GM12875 (cell line): ENCODE data around the gene EFEMP1.

Source experiments
- H3K4me3 ChIP-seq: one replicate; pipeline ENCODE4 v1.5.1; 2011; ENCODE audit warnings: low read depth, low read length, control low read depth
- TF ChIP-seq, protein P1 (sequence below): IDR thresholded peaks from 2 replicates; pipeline ENCODE4 v1.5.1; 2011; ENCODE audit warnings: low read depth, mild to moderate bottlenecking, control low read depth, inconsistent platforms, low read length, moderate library complexity, borderline replicate concordance; ENCODE audit not compliant: insufficient read depth

EFEMP1 gene

DNA sequence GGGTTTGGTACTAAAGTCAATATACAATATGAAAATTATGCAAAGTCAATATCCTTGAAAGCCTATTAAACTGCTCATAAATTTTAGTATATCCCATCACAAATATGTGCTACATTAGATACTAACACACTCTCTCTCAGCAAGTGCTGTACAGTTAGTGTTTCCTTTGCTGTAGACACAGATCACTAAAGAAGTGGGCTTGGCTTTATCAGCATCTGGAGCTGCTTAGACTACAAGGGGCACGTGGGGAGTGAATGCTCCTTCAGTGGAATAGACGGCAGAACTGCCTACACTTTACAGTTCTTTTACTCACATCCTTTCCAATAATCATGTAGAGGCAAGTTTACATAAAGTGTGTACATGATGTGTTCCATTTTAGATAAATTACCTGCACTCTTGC is 26.0 kb upstream of the EFEMP1 start:
- TF ChIP-seq, protein P1, sequence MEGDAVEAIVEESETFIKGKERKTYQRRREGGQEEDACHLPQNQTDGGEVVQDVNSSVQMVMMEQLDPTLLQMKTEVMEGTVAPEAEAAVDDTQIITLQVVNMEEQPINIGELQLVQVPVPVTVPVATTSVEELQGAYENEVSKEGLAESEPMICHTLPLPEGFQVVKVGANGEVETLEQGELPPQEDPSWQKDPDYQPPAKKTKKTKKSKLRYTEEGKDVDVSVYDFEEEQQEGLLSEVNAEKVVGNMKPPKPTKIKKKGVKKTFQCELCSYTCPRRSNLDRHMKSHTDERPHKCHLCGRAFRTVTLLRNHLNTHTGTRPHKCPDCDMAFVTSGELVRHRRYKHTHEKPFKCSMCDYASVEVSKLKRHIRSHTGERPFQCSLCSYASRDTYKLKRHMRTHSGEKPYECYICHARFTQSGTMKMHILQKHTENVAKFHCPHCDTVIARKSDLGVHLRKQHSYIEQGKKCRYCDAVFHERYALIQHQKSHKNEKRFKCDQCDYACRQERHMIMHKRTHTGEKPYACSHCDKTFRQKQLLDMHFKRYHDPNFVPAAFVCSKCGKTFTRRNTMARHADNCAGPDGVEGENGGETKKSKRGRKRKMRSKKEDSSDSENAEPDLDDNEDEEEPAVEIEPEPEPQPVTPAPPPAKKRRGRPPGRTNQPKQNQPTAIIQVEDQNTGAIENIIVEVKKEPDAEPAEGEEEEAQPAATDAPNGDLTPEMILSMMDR: no peak
- H3K4me3 ChIP-seq: no peak overlapping the region

DNA sequence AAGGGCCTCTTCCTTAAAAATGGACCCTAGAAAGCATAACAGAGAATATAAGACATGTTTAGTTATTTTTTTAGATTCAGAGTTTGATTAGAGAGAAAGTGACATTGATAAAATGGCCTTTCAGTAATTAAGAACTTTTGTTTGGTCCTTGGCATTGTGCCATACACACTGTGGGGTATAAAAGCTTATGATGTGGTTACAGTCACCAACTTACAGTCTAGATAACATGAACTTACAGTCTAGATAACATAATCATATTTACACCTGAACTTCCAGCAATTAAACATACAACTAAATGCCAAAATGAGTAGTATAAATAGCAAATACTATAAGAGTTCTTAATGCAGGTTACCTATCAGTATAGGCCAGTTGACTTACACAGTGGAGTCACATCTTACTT is 25.6 kb upstream of the EFEMP1 start:
- TF ChIP-seq, protein P1: no peak
- H3K4me3 ChIP-seq: no peak overlapping the region

DNA sequence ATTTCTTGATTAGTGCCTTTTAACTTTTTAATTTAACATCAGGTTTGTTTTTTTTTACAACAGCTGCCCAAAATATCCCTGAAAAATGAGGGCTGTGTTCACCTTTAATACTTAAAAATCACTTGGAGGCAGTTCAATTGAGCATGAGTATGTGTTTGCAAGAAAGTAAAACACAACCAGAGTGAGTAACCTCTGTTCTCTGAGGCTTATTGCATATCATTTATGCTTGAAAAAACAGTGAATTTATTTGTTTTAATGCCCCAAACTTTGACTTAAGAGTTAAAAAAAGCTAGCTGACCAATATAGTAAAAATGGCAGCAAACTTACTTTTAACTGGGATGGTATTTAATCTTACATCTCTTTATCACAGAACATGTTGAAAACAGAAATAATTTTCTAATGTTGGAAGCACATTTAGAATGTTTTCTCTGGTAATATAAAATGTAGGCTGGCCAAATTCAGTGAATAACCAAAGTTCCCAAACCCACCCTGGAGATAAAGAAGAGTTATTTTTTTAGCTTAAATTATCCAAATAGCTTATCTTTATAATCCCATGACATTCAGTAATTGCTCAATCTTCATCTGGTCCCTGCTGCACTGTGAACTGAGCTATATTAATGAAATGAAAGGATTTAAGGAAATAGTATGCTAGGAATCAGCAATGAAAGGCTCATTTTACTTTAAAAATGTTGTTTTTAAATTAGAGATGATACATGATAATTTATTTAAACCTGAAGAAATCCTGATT is 24.8 kb upstream of the EFEMP1 start:
- no peak overlapping the region for H3K4me3 ChIP-seq
- TF ChIP-seq, protein P1: no peak

DNA sequence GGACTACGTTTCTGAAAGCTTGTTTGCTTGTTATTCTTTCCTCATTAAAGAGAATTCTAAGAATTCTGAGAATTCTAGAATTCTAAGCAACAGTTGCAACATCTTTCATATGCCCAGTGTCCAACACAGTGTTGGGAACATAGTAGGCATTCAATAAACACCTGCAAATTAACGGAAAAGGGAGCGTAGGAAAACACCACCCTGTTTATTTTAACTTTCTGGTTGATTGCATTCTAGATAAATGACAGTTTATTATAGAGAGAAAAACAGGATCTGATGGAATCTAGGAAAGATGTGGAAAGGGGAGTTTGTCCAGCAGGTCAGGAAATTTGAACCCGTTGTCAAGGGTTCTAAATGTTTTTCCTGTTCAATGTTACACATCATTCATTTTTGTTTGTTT is 24.2 kb upstream of the EFEMP1 start:
- H3K4me3 ChIP-seq: no peak overlapping the region
- TF ChIP-seq, protein P1: no peak

DNA sequence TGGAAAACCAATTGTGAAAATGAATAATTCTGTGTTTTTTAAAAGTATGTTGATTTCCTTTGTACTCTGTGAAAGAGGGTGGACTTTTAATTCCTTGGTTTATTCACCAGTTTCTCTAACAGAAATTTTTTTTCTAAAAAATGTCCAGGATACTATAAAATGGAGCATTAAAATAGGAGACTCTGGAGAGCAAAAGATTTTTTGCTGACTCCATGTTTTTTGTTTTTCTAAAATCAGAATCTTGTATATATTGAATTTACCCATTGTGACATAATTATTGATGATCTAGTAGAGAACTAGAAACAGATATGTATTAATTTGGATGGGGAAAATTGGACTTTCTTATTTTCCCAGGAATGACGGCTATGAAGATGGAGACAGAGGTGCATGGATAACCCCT is 23.2 kb upstream of the EFEMP1 start:
- TF ChIP-seq, protein P1: no peak

DNA sequence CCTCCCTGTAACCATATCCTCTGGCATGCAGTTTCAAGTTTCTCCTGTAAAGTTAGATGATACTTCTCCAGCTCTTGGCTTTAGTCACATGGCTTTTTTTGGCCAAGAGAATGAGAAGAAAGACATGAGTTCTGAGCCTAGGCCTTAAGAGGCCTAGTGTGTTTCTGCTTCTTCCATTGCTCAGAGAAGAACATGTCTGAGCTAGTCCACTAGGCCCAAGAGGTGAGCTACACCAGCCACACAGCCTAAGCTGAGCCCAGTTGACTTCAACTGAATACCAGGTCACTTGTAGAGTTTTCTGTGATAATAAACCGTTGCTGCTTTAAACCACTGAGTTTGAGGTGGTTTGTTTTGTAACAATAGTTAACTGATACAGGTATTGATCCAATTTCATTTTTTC is 19.9 kb upstream of the EFEMP1 start:
- no peak overlapping the region for H3K4me3 ChIP-seq
- TF ChIP-seq, protein P1: no peak

More for the DNA sequence above, 23.2 kb upstream of the EFEMP1 start:
- no peak overlapping the region for H3K4me3 ChIP-seq

DNA sequence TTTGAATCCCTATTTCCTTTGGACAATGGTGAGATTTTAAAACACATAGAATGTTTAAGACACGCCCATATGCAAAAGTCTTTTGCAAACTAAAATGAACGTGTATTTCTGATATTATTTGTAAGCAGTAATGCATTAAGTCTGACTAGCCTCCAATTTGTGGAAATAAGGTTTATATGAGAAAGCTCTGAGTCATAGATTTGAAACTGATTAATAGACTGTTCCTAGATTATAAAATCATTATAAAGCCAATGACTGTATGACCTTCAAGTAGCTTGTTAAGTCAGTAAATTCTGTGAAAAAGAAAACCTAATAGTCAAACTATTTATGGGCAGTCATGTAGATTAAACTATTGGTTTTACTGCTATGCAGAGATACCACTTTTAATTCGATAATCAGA is 12.8 kb upstream of the EFEMP1 start:
- TF ChIP-seq, protein P1: no peak
- H3K4me3 ChIP-seq: no peak overlapping the region
